KMS-11 (cell line): ENCODE results near the gene NOP16.

Experiments
- H2AFZ ChIP-seq: fragments of 200-600 bp; sonication (generic); 2 replicates; pipeline ENCODE4 v1.6.1; 2016; ENCODE audit warnings: antibody characterized with exemption, mixed run types, low read depth
- H3K27ac ChIP-seq: fragments of 200-600 bp; sonication (generic); 2 replicates; pipeline ENCODE4 v1.6.1; 2016; ENCODE audit warnings: mild to moderate bottlenecking, mixed run types
- H3K27me3 ChIP-seq: fragments of 200-600 bp; sonication (generic); 2 replicates; pipeline ENCODE4 v1.6.1; 2017; ENCODE audit warnings: mild to moderate bottlenecking, low read depth, mixed run types, moderate library complexity; ENCODE audit not compliant: insufficient read depth
- H3K36me3 ChIP-seq: fragments of 200-600 bp; sonication (generic); 2 replicates; pipeline ENCODE4 v1.6.1; 2017; ENCODE audit warnings: mild to moderate bottlenecking, mixed run types; ENCODE audit not compliant: insufficient read depth
- H3K4me1 ChIP-seq: fragments of 200-600 bp; sonication (generic); 2 replicates; pipeline ENCODE4 v1.6.1; 2016; ENCODE audit warnings: mild to moderate bottlenecking, low read depth, mixed run types; ENCODE audit not compliant: poor library complexity, severe bottlenecking
- H3K4me2 ChIP-seq: fragments of 200-600 bp; sonication (generic); 2 replicates; pipeline ENCODE4 v1.7.0; 2016; ENCODE audit warnings: mild to moderate bottlenecking, mixed run types
- H3K4me3 ChIP-seq: fragments of 200-600 bp; sonication (generic); IDR thresholded peaks from 2 replicates; pipeline ENCODE4 v1.6.1; 2017; ENCODE audit warnings: low read depth, low read length, mixed read lengths; ENCODE audit not compliant: insufficient read depth
- H3K79me2 ChIP-seq: fragments of 200-600 bp; sonication (generic); 2 replicates; pipeline ENCODE4 v1.6.1; 2016; ENCODE audit warnings: low read depth, mixed run types; ENCODE audit not compliant: insufficient read depth
- H3K9ac ChIP-seq: fragments of 200-600 bp; sonication (generic); 2 replicates; pipeline ENCODE4 v1.6.1; 2016; ENCODE audit warnings: mild to moderate bottlenecking, mixed run types
- H4K20me1 ChIP-seq: fragments of 200-600 bp; sonication (generic); 2 replicates; pipeline ENCODE4 v1.6.1; 2016; ENCODE audit warnings: mild to moderate bottlenecking, mixed run types; ENCODE audit not compliant: insufficient read depth
- TF ChIP-seq, protein P1 (sequence below): fragments of 200-600 bp; sonication (generic); conservative IDR thresholded peaks from 2 replicates; pipeline ENCODE4 v1.6.1; 2017; ENCODE audit warnings: low read depth, mild to moderate bottlenecking, antibody characterized with exemption, low read length, moderate library complexity, mixed read lengths

The NOP16 gene

DNA sequence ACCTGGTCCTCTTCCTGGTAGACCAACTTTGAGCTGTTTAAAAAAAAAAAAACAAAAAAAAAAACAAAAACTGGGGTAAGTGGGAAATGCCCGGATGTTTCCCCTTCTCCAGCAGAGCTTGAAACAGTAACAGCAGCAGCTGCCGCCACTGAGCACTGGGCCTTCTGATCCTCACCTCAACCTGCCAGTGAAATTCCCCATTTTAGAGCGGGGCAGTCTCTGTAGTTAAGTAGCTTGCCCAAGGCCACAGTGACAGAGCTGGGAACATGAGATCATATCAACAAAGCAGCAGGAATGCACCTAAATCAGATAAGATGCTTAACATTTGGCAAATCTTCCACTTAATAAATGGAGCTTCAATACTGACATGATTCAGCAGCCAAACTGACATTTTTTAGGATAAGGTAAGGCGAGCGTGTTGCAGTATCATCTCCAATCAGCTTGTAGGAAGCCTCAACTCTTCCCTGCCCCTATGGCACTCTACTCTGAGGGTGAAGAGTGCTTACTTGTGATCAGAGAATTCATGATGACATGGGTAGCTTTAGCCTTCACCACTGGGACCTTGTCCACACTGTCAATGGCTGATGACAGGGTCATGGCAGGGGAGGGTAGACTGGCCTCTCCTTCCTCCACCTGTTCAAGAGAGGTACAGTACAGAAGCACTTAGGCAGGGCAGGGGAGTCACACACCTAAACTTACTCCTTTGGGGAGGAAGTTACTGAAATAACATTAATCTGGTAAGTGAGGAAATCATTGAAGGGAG is 36.1 kb downstream of the NOP16 start:
- Histone ChIP-seq H4K20me1 (no peaks in the 10 kb centered on the region), H3K9ac (no peak overlapping the region), H3K79me2 (no peaks in the 10 kb centered on the region; the same call in 1 of the 2 replicates), H3K4me3 (no peak overlapping the region), H3K27me3 (no peaks in the 10 kb centered on the region), H3K4me2 (no peak overlapping the region), H2AFZ (no peak overlapping the region), H3K4me1 (no peaks in the 10 kb centered on the region), H3K27ac (no peak overlapping the region), H3K36me3 (no peaks in the 10 kb centered on the region)
- TF ChIP-seq, protein P1, sequence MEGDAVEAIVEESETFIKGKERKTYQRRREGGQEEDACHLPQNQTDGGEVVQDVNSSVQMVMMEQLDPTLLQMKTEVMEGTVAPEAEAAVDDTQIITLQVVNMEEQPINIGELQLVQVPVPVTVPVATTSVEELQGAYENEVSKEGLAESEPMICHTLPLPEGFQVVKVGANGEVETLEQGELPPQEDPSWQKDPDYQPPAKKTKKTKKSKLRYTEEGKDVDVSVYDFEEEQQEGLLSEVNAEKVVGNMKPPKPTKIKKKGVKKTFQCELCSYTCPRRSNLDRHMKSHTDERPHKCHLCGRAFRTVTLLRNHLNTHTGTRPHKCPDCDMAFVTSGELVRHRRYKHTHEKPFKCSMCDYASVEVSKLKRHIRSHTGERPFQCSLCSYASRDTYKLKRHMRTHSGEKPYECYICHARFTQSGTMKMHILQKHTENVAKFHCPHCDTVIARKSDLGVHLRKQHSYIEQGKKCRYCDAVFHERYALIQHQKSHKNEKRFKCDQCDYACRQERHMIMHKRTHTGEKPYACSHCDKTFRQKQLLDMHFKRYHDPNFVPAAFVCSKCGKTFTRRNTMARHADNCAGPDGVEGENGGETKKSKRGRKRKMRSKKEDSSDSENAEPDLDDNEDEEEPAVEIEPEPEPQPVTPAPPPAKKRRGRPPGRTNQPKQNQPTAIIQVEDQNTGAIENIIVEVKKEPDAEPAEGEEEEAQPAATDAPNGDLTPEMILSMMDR, result no peak

DNA sequence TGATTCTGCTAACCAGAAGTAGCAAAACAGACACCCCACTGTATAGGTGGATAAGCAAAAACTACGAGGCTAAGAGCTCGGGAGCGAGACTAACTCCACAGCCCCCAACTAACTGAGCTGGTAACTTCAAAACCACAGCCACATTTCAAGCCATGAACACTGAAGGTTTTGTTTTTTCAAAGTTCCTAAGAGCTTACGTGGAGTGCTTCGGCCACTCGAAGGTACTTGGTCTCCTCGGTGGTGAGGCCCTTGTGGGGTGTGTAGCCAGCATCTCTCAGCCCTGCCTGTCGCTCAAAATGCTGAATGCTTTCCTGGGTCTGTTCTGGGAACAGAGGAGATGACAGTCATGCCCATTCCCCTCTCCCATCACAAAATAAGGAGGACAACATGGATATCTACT is 38.0 kb downstream of the NOP16 start:
- TF ChIP-seq, protein P1, result no peak
- Histone ChIP-seq H3K79me2 (no peaks in the 10 kb centered on the region), H3K36me3 (peaks cover 4% of the 10 kb centered on the region; the same call in 1 of the 2 replicates)

DNA sequence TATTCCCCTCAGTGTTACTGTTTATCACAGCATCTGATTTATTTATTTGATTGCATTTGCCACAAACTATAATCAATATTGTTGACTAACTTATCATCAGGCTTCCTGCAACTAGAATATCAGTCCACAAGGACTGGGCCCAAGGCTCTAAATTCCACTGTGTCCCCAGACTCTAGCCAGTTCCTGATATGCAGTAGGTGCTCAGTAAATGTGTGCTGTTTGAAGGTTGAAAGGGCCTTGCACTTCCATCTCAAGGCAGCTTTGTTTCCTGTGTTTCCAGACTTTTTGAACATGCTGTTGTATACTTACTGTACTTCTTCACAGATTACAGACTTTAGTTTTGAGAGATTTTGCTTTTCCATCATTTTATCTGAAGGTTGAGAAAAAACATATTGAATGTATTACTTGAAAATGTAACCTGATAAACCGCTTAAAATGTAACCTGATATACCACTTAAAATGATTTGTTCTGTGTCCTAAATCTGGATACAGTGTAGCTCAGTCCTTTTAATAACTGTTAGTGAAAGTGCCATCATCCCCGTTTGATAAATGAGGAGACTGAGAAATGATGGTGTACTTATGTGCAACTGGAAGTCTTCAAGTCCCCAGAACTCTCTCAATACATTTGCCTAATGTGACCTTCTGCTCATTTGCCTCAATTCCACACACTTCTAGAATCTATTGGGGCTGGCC is 45.5 kb downstream of the NOP16 start:
- TF ChIP-seq, protein P1, result no peak

More for the DNA sequence above, 38.0 kb downstream of the NOP16 start:
- Histone ChIP-seq H3K4me3 (no peak overlapping the region), H3K4me1 (no peaks in the 10 kb centered on the region), H2AFZ (no peak overlapping the region), H3K27ac (no peak overlapping the region), H3K27me3 (no peaks in the 10 kb centered on the region), H4K20me1 (no peaks in the 10 kb centered on the region), H3K9ac (no peak overlapping the region), H3K4me2 (no peak overlapping the region)

DNA sequence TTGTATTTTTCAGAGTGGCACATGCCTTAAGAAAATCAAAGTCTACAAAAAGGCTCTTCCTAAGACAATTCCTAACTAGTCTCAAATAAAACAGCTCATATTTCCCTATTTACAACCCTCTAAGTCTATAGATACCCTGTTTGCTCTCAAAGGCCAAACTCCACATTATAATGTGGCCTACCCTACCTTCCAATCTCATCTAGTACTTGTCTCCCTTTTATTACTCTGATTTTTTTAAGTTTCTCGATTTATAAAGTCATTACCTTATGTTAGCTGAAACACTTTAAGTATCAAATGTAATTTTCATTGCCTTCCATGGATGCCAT is 46.3 kb downstream of the NOP16 start:
- Histone ChIP-seq H3K27ac (no peak overlapping the region), H3K4me1 (no peaks in the 10 kb centered on the region), H3K36me3 (peaks cover 4% of the 10 kb centered on the region; the same call in 1 of the 2 replicates), H3K4me3 (no peak overlapping the region), H4K20me1 (no peaks in the 10 kb centered on the region), H3K4me2 (no peak overlapping the region), H3K27me3 (no peaks in the 10 kb centered on the region), H2AFZ (no peak overlapping the region), H3K9ac (no peak overlapping the region), H3K79me2 (no peaks in the 10 kb centered on the region)
- TF ChIP-seq, protein P1, result no peak

More for the DNA sequence above, 45.5 kb downstream of the NOP16 start:
- Histone ChIP-seq H3K36me3 (peaks cover 4% of the 10 kb centered on the region; the same call in 1 of the 2 replicates), H3K4me3 (no peak overlapping the region), H3K27me3 (no peaks in the 10 kb centered on the region), H3K4me2 (no peak overlapping the region), H3K79me2 (no peaks in the 10 kb centered on the region), H4K20me1 (no peaks in the 10 kb centered on the region), H3K27ac (no peak overlapping the region), H3K4me1 (no peaks in the 10 kb centered on the region), H2AFZ (no peak overlapping the region), H3K9ac (no peak overlapping the region)
